ENCODE data around the gene PRDX1. TPM values are rescaled to one million over a fixed set of nuclear protein-coding genes. Genes with fewer than 3 reads are reported as not detected.

PRDX1 gene
- total and polyA plus RNA-seq, 2 of the 4 experiments (the other 2 are of a cell fraction), result 612 to 883 TPM

- WGBS, 2 experiments (ENCODE audit: extremely low coverage in 2 of 2, insufficient read length in 1 of 2), result no CpG with 5 or more reads among the region's 7 CpGs
These were observed 24.0 kb upstream of the PRDX1 start for GRCh38 chr1:45545553-45546310.

More at GRCh38 chr1:45545553-45546310, 24.0 kb upstream of the PRDX1 start:
- in situ Hi-C loops (cut with MboI; ENCODE audit: low sequenced_read_pairs) (no loop called here), intact Hi-C loops (cut with micrococcal nuclease) (no loop called here), dilution Hi-C loops (cut with HindIII; ENCODE audit: low sequenced_read_pairs, unreplicated experiment) (no loop called here)
- Histone ChIP-seq H4K8ac (ENCODE audit: low read depth in 2 of 2, low read length in 2 of 2) (0 out of 4 replicates have a peak overlapping the region, but pooled peaks of 1 of the 2 experiments have one; percentile 35), H2AK5ac (ENCODE audit: low read depth, low read length) (no peak overlapping the region), H3K9ac (ENCODE audit: low read depth, low read length) (no peak overlapping the region), H3K4me2 (ENCODE audit: low read depth, low read length) (no peak overlapping the region), H2BK5ac (ENCODE audit: low read depth, low read length, poor library complexity, severe bottlenecking) (no peak overlapping the region), H3K79me1 (ENCODE audit: low read depth in 1 of 2, low read length in 2 of 2) (peaks cover 0 to 6% of the 10 kb centered on the region in 2 experiments; a peak in 3 of 4 replicates), H3K36me3 (ENCODE audit: control insufficient read depth, insufficient read depth, low read length) (no peaks in the 10 kb centered on the region), H2AK9ac (replicated peaks; ENCODE audit: low read depth, low read length, poor library complexity) (no peak overlapping the region), H3K23ac (ENCODE audit: low read depth, low read length) (no peak overlapping the region; the same call in 1 of the 2 replicates), H2BK20ac (ENCODE audit: low read depth, low read length) (no peak overlapping the region), H3K27me3 (ENCODE audit: control insufficient read depth, insufficient read depth, low read length) (peaks cover 2% of the 10 kb centered on the region; the same call in 1 of the 2 replicates), H2AFZ (replicated peaks; ENCODE audit: low read length, poor library complexity) (peak overlapping the region; percentile 71), H3K4ac (ENCODE audit: low read depth, low read length) (no peak overlapping the region), H3K27ac (ENCODE audit: insufficient read depth, low read length) (no peak overlapping the region), H3K56ac (ENCODE audit: extremely low read depth, insufficient read depth, low read length) (no peak overlapping the region), H3K4me3 (ENCODE audit: insufficient read depth, low read depth, low read length) (no peak overlapping the region), H3K14ac (replicated peaks; ENCODE audit: low read depth, low read length) (no peak overlapping the region), H3K9me1 (ENCODE audit: insufficient read depth, low read length) (peaks cover 3% of the 10 kb centered on the region; the same call in 1 of the 2 replicates), H4K20me1 (ENCODE audit: insufficient read depth, low read length) (no peaks in the 10 kb centered on the region), H3K18ac (ENCODE audit: low read depth, low read length) (no peak overlapping the region), H3K9me3 (ENCODE audit: control insufficient read depth, insufficient read depth, low read length) (no peaks in the 10 kb centered on the region), H3K4me1 (ENCODE audit: control insufficient read depth, insufficient read depth, low read length) (peaks cover 2% of the 10 kb centered on the region), H2BK120ac (ENCODE audit: low read depth, low read length) (no peak overlapping the region), H4K91ac (ENCODE audit: insufficient read depth, low read depth, low read length) (no peak overlapping the region), H2BK15ac (ENCODE audit: low read depth, low read length) (no peak overlapping the region), H4K5ac (ENCODE audit: low read depth, low read length) (no peak overlapping the region)
- DNase-seq (no peak), ATAC-seq (ENCODE audit: low read depth) (peak; percentile 14; the same call in 1 of the 2 replicates)
- no TSS peak for BruUV-seq (replicated peaks)
- TF ChIP-seq FOS (IDR thresholded peaks at IDR 0.05; ENCODE audit: low read depth, low read length) (no peak), RAD21 (IDR thresholded peaks at IDR 0.05; ENCODE audit: low read length) (no peak), CEBPB (IDR thresholded peaks at IDR 0.05; ENCODE audit: low read depth, low read length) (no peak), MAZ (IDR thresholded peaks at IDR 0.05; ENCODE audit: borderline replicate concordance, low read depth, low read length) (no peak), RFX5 (IDR thresholded peaks at IDR 0.05; ENCODE audit: low read depth, low read length) (no peak), MAFK (IDR thresholded peaks at IDR 0.05; ENCODE audit: low read depth, low read length) (no peak), NFE2L2 (IDR thresholded peaks at IDR 0.05; ENCODE audit: low read depth, low read length) (no peak), RCOR1 (IDR thresholded peaks at IDR 0.05; ENCODE audit: insufficient replicate concordance, low read length) (no peak), POLR2A (IDR thresholded peaks at IDR 0.05; ENCODE audit: low read depth, low read length) (no peak), USF2 (IDR thresholded peaks at IDR 0.05; ENCODE audit: low read depth, low read length) (no peak), MXI1 (IDR thresholded peaks at IDR 0.05; ENCODE audit: borderline replicate concordance, low read depth, low read length) (no peak), SMC3 (IDR thresholded peaks at IDR 0.05; ENCODE audit: low read depth, low read length) (no peak)
- POLR2A ChIA-PET (ENCODE audit: unreplicated experiment), result interaction anchor here (1.0 to 1.1 kb wide), 2 partner anchors 14 to 24 kb away, joined by 4 to 7 read pairs; partner anchors contain the start of gene PRDX1
- CTCF ChIA-PET, result interaction anchor here (0.7 kb wide), 1 partner anchor 729 kb away, joined by 11 read pairs; no protein-coding TSS in a partner anchor

Measured in IMR-90 (cell line).